ENCODE results near the gene DRAM1.
"Not testable (repeated sequence)": the region's sequence is repeated elsewhere in the genome, so short reads cannot be mapped to it uniquely, and the experiment has no call there.

DRAM1 gene

GRCh38 chr12:101845137-101845711 is 32.2 kb upstream of the DRAM1 start:
- Histone ChIP-seq H3K27me3 (ENCODE audit: control insufficient read depth, insufficient read depth, low read length) (no peaks in the 10 kb centered on the region), H3K36me3 (ENCODE audit: control insufficient read depth, insufficient read depth, low read length) (no peaks in the 10 kb centered on the region), H3K9me3 (ENCODE audit: control insufficient read depth, insufficient read depth, low read depth, low read length) (no peaks in the 10 kb centered on the region), H3K9ac (ENCODE audit: low read length) (no peak overlapping the region), H3K27ac (ENCODE audit: low read depth, low read length) (no peak overlapping the region), H3K4me3 (ENCODE audit: low read depth, low read length) (no peak overlapping the region), H3K4me1 (ENCODE audit: control insufficient read depth, insufficient read depth, low read length) (no peaks in the 10 kb centered on the region)

- no peaks in the 10 kb centered on the region for H3K9me3 ChIP-seq (ENCODE audit: control insufficient read depth, insufficient read depth, low read depth, low read length)
- no peaks in the 10 kb centered on the region for H3K27me3 ChIP-seq (ENCODE audit: control insufficient read depth, insufficient read depth, low read length)
- H3K36me3 ChIP-seq (ENCODE audit: control insufficient read depth, insufficient read depth, low read length) = no peaks in the 10 kb centered on the region
- H3K9ac ChIP-seq (ENCODE audit: low read length) = no peak overlapping the region
- H3K27ac ChIP-seq (ENCODE audit: low read depth, low read length) = no peak overlapping the region
- no peaks in the 10 kb centered on the region for H3K4me1 ChIP-seq (ENCODE audit: control insufficient read depth, insufficient read depth, low read length)
- H3K4me3 ChIP-seq (ENCODE audit: low read depth, low read length) = no peak overlapping the region
These were observed 30.1 kb upstream of the DRAM1 start for GRCh38 chr12:101847325-101847724.

DNA sequence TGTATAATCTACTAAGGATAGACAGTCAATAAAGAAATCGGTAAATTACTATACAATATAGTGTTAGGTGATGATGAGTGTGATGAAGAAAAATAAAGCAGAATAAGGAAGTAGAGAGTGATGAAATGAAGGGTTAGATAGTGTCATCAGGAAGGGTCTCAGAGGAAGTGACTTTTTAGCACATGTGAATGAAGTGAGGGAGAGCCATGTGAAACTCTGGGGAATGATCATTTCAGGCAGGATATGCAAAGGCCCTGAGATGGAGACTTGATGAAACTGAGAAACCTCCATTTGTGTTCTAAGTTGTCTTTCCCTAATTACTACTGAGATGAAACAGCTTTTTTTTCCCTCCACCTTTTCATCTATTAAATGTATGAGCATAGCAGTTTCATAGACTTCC is 27.2 kb upstream of the DRAM1 start:
- H3K36me3 ChIP-seq (ENCODE audit: control insufficient read depth, insufficient read depth, low read length) = no peaks in the 10 kb centered on the region

GRCh38 chr12:101852998-101853397 is 24.4 kb upstream of the DRAM1 start:
- Histone ChIP-seq H3K4me1 (ENCODE audit: control insufficient read depth, insufficient read depth, low read length) (no peaks in the 10 kb centered on the region), H3K9ac (ENCODE audit: low read length) (no peak overlapping the region), H3K36me3 (ENCODE audit: control insufficient read depth, insufficient read depth, low read length) (no peaks in the 10 kb centered on the region), H3K27ac (ENCODE audit: low read depth, low read length) (no peak overlapping the region), H3K9me3 (ENCODE audit: control insufficient read depth, insufficient read depth, low read depth, low read length) (no peaks in the 10 kb centered on the region), H3K27me3 (ENCODE audit: control insufficient read depth, insufficient read depth, low read length) (no peaks in the 10 kb centered on the region), H3K4me3 (ENCODE audit: low read depth, low read length) (no peak overlapping the region)

More for the DNA sequence above, 27.2 kb upstream of the DRAM1 start:
- Histone ChIP-seq H3K9me3 (ENCODE audit: control insufficient read depth, insufficient read depth, low read depth, low read length) (no peaks in the 10 kb centered on the region), H3K27ac (ENCODE audit: low read depth, low read length) (no peak overlapping the region), H3K27me3 (ENCODE audit: control insufficient read depth, insufficient read depth, low read length) (no peaks in the 10 kb centered on the region), H3K4me1 (ENCODE audit: control insufficient read depth, insufficient read depth, low read length) (no peaks in the 10 kb centered on the region), H3K4me3 (ENCODE audit: low read depth, low read length) (no peak overlapping the region), H3K9ac (ENCODE audit: low read length) (no peak overlapping the region)

- Histone ChIP-seq H3K4me3 (ENCODE audit: low read depth, low read length) (no peak overlapping the region), H3K9me3 (ENCODE audit: control insufficient read depth, insufficient read depth, low read depth, low read length) (no peaks in the 10 kb centered on the region), H3K4me1 (ENCODE audit: control insufficient read depth, insufficient read depth, low read length) (no peaks in the 10 kb centered on the region), H3K27ac (ENCODE audit: low read depth, low read length) (no peak overlapping the region), H3K36me3 (ENCODE audit: control insufficient read depth, insufficient read depth, low read length) (no peaks in the 10 kb centered on the region), H3K9ac (ENCODE audit: low read length) (no peak overlapping the region), H3K27me3 (ENCODE audit: control insufficient read depth, insufficient read depth, low read length) (no peaks in the 10 kb centered on the region)
These were observed 22.6 kb upstream of the DRAM1 start for GRCh38 chr12:101854747-101855146.

- no peaks in the 10 kb centered on the region for H3K36me3 ChIP-seq (ENCODE audit: control insufficient read depth, insufficient read depth, low read length)
- H3K9ac ChIP-seq (ENCODE audit: low read length) = no peak overlapping the region
- H3K27me3 ChIP-seq (ENCODE audit: control insufficient read depth, insufficient read depth, low read length) = no peaks in the 10 kb centered on the region
- no peak overlapping the region for H3K4me3 ChIP-seq (ENCODE audit: low read depth, low read length)
- no peak overlapping the region for H3K27ac ChIP-seq (ENCODE audit: low read depth, low read length)
- H3K9me3 ChIP-seq (ENCODE audit: control insufficient read depth, insufficient read depth, low read depth, low read length) = no peaks in the 10 kb centered on the region
- no peaks in the 10 kb centered on the region for H3K4me1 ChIP-seq (ENCODE audit: control insufficient read depth, insufficient read depth, low read length)
These were observed 22.0 kb upstream of the DRAM1 start for GRCh38 chr12:101855364-101855884.

GRCh38 chr12:101855976-101856375 is 21.4 kb upstream of the DRAM1 start:
- no peaks in the 10 kb centered on the region for H3K4me1 ChIP-seq (ENCODE audit: control insufficient read depth, insufficient read depth, low read length)
- no peaks in the 10 kb centered on the region for H3K27me3 ChIP-seq (ENCODE audit: control insufficient read depth, insufficient read depth, low read length)
- no peak overlapping the region for H3K27ac ChIP-seq (ENCODE audit: low read depth, low read length)

DNA sequence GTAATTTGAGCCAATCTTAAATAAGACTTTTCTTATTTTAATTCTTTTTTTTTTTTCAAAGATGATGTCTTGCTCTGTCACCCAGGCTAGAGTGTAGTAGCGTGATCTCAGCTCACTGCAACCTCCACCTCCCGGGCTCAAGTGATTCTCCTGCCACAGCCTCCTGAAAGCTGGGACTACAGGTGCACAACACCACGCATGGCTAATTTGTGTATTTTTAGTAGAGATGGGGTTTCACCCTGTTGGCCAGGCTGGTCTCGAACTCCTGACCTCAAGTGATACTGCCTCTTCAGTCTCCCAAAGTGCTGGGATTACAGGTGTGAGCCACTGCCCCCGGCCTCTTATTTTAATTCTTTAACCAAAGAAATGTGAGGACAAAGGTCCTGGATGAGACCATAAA is 20.8 kb upstream of the DRAM1 start:
- not testable (repeated sequence) for H3K9me3 ChIP-seq (ENCODE audit: control insufficient read depth, insufficient read depth, low read depth, low read length); H3K27me3 ChIP-seq (ENCODE audit: control insufficient read depth, insufficient read depth, low read length); H3K4me3 ChIP-seq (ENCODE audit: low read depth, low read length); H3K4me1 ChIP-seq (ENCODE audit: control insufficient read depth, insufficient read depth, low read length); H3K36me3 ChIP-seq (ENCODE audit: control insufficient read depth, insufficient read depth, low read length); H3K27ac ChIP-seq (ENCODE audit: low read depth, low read length); H3K9ac ChIP-seq (ENCODE audit: low read length)

More at GRCh38 chr12:101855976-101856375, 21.4 kb upstream of the DRAM1 start:
- no peaks in the 10 kb centered on the region for H3K9me3 ChIP-seq (ENCODE audit: control insufficient read depth, insufficient read depth, low read depth, low read length)
- no peak overlapping the region for H3K9ac ChIP-seq (ENCODE audit: low read length)
- no peaks in the 10 kb centered on the region for H3K36me3 ChIP-seq (ENCODE audit: control insufficient read depth, insufficient read depth, low read length)
- no peak overlapping the region for H3K4me3 ChIP-seq (ENCODE audit: low read depth, low read length)

DNA sequence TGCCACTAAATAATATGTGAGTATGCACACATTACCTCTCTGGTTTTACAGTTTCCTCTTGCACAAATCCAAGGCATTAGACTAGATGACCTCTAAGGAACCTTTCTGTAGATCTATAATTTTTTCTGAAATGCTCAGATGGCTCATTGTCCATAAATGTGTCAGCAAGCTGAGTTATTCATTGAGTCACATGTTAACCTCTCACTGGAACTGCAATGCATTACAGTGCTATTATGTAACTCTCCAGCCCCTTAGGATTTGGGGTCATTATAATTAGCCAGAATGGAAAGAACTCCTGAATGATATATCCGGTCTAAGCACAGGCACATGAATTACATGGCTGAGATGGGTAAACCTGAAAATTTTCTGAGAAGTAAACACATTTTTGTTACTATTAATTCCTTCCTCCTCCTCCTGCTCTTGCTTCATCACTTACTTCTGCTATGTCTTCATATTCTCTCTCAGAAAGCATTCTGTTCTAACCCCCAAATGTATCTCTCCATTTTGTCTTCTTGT is 20.3 kb upstream of the DRAM1 start:
- H3K27me3 ChIP-seq (ENCODE audit: control insufficient read depth, insufficient read depth, low read length) = no peaks in the 10 kb centered on the region
- no peak overlapping the region for H3K9ac ChIP-seq (ENCODE audit: low read length)
- no peaks in the 10 kb centered on the region for H3K9me3 ChIP-seq (ENCODE audit: control insufficient read depth, insufficient read depth, low read depth, low read length)
- no peak overlapping the region for H3K27ac ChIP-seq (ENCODE audit: low read depth, low read length)
- H3K4me3 ChIP-seq (ENCODE audit: low read depth, low read length) = no peak overlapping the region
- no peaks in the 10 kb centered on the region for H3K4me1 ChIP-seq (ENCODE audit: control insufficient read depth, insufficient read depth, low read length)
- no peaks in the 10 kb centered on the region for H3K36me3 ChIP-seq (ENCODE audit: control insufficient read depth, insufficient read depth, low read length)

- no peaks in the 10 kb centered on the region for H3K9me3 ChIP-seq (ENCODE audit: control insufficient read depth, insufficient read depth, low read depth, low read length)
- H3K36me3 ChIP-seq (ENCODE audit: control insufficient read depth, insufficient read depth, low read length) = no peaks in the 10 kb centered on the region
- H3K9ac ChIP-seq (ENCODE audit: low read length) = no peak overlapping the region
- H3K27me3 ChIP-seq (ENCODE audit: control insufficient read depth, insufficient read depth, low read length) = no peaks in the 10 kb centered on the region
- H3K4me1 ChIP-seq (ENCODE audit: control insufficient read depth, insufficient read depth, low read length) = no peaks in the 10 kb centered on the region
- no peak overlapping the region for H3K27ac ChIP-seq (ENCODE audit: low read depth, low read length)
- no peak overlapping the region for H3K4me3 ChIP-seq (ENCODE audit: low read depth, low read length)
These were observed 19.0 kb upstream of the DRAM1 start for GRCh38 chr12:101858361-101858760.

DNA sequence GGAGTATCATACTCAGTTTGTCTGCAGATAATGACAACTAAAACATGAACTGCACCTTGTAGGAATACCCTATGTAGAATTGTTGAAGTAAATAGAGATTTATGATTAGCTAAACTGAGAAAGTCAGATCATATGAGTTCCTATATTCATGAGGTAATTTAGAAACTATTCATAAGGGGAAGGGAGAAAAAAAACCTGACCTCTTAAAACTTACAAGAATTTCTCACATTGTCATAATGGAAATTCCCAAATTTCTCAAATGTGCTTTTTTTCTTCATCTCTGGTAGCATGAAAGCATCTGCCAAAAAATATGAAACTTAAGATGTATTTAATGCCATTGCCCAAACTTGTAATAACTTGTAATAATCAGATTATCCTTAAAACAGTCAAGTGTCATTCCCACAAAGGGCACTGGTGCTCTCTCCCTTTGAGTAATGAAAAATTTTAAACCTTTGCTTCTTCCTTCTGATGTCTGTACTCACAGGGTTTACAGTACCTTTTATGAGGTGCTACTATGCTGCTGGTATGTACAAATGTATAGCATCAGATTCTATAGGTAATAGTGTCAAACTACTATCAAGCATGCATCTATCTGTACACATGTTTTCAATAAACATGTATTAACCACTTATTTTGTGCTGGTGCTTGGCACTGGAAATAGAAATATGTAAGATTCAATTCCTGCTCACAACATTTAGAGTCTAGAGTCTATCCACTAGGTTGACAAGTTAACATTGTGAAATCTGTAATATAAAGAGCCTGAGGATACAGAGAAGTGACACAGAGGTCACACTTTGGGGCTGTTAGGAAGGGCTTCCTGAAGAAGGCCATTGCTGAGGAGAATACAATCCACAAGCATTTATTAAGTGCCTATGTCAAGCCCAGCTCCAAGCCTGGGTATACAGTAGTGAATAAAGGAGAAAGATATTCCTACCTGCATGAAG is 17.4 kb upstream of the DRAM1 start:
- H3K4me3 ChIP-seq (ENCODE audit: low read depth, low read length) = no peak overlapping the region
- no peak overlapping the region for H3K9ac ChIP-seq (ENCODE audit: low read length)
- 0 out of 2 replicates have a peak, but pooled peaks cover 2% of the 10 kb centered on the region for H3K9me3 ChIP-seq (ENCODE audit: control insufficient read depth, insufficient read depth, low read depth, low read length)
- no peak overlapping the region for H3K27ac ChIP-seq (ENCODE audit: low read depth, low read length)
- no peaks in the 10 kb centered on the region for H3K36me3 ChIP-seq (ENCODE audit: control insufficient read depth, insufficient read depth, low read length)
- no peaks in the 10 kb centered on the region for H3K27me3 ChIP-seq (ENCODE audit: control insufficient read depth, insufficient read depth, low read length)
- H3K4me1 ChIP-seq (ENCODE audit: control insufficient read depth, insufficient read depth, low read length) = no peaks in the 10 kb centered on the region
